Nephron (organoid): ENCODE results near the gene WIPF1.

Experiments
- H3K27ac Mint-ChIP-seq, 3 experiments: 2 replicates each; pipeline ENCODE4 v1.8.0; 2020; ENCODE audit warnings: mixed read lengths in 3 of 3, mild to moderate bottlenecking in 2 of 3, moderate library complexity in 1 of 3
- H3K27me3 Mint-ChIP-seq: 2 replicates; pipeline ENCODE4 v1.8.0; 2021; ENCODE audit warnings: low read depth, mild to moderate bottlenecking, moderate library complexity, mixed read lengths
- H3K36me3 Mint-ChIP-seq: 2 replicates; pipeline ENCODE4 v1.8.0; 2020; ENCODE audit warnings: low read depth, mixed read lengths
- H3K4me1 Mint-ChIP-seq: 2 replicates; pipeline ENCODE4 v1.8.0; 2020; ENCODE audit warnings: mixed read lengths
- H3K4me3 Mint-ChIP-seq, 3 experiments: 2 replicates each; pipeline ENCODE4 v1.8.0; 2020; ENCODE audit warnings: mild to moderate bottlenecking in 3 of 3, mixed read lengths in 3 of 3, moderate library complexity in 2 of 3
- H3K9me3 Mint-ChIP-seq: 2 replicates; pipeline ENCODE4 v1.8.0; 2020; ENCODE audit warnings: mixed read lengths
- CTCF ChIP-seq, 3 experiments: fragments of 200-600 bp; sonication (generic); IDR thresholded peaks; one replicate each; pipeline ENCODE4 v1.5.0; 2021; ENCODE audit warnings: antibody characterized with exemption in 3 of 3; ENCODE audit not compliant: unreplicated experiment in 3 of 3

Gene WIPF1

DNA sequence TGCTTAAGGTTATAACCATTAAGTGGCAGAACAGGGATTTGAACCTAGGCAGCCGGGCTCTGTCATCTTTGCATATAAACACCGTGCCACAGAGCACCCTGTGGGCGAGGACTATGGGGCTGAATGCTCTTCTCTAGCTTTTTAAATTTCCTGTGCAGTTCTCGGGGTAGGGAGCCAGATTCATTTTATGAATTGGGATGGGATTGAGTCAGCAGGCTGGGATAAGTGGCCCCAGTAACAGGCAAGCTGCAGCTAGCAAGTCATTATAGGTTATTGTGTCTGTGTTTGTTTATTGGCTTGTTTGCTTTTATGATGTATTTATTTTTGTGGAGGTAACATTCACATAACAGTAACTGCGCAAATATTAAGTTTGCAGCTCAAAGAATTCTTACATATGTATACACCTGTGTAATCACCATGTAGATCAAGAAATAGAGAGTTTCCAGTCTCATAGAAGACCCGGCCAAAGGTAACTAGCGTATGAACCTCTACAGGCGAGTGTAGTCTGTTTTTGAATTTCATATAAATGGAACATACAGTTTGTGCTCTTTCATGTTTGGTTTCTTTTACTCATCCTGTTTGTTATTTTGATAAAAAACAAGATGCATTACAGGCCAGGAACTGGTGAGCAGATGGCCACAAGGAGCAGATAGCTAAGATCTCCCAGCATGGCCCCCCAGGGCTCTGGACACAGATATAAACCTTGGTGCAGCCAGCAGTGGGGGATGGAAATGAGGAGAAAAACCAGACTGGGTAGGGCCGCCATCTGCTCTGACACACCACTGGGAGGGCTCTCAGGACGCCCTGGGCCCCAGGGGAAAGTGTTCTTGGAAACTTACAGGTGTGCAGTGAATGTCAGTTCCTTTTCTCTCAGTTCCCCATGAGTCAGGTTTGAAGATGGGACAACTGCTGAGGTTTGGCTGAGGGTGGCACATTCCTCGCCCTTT lies 61.6 kb downstream of the WIPF1 start:
- TF ChIP-seq CTCF (IDR thresholded peaks at IDR 0.05; ENCODE audit: unreplicated experiment in 3 of 3) = no peak
- Mint-ChIP-seq H3K27ac (no peak overlapping the region), H3K36me3 (no peaks in the 10 kb centered on the region), H3K27me3 (no peaks in the 10 kb centered on the region), H3K4me3 (no peak overlapping the region), H3K4me1 (peaks cover 4% of the 10 kb centered on the region), H3K9me3 (no peaks in the 10 kb centered on the region)

- Mint-ChIP-seq H3K27me3 (no peaks in the 10 kb centered on the region), H3K4me3 (no peak overlapping the region), H3K27ac (no peak overlapping the region), H3K4me1 (peaks cover 4% of the 10 kb centered on the region), H3K9me3 (no peaks in the 10 kb centered on the region), H3K36me3 (no peaks in the 10 kb centered on the region)
- no peak for TF ChIP-seq CTCF (IDR thresholded peaks at IDR 0.05; ENCODE audit: unreplicated experiment in 3 of 3)
Observed at GRCh38 chr2:174535083-174535482, 62.5 kb downstream of the WIPF1 start.

GRCh38 chr2:174529916-174530315 lies 67.7 kb downstream of the WIPF1 start:
- TF ChIP-seq CTCF (IDR thresholded peaks at IDR 0.05; ENCODE audit: unreplicated experiment in 3 of 3) = no peak
- Mint-ChIP-seq H3K27ac (no peak overlapping the region), H3K9me3 (peaks cover 11% of the 10 kb centered on the region), H3K36me3 (no peaks in the 10 kb centered on the region), H3K27me3 (peaks cover 4% of the 10 kb centered on the region), H3K4me3 (no peak overlapping the region), H3K4me1 (peaks cover under 1% of the 10 kb centered on the region)

DNA sequence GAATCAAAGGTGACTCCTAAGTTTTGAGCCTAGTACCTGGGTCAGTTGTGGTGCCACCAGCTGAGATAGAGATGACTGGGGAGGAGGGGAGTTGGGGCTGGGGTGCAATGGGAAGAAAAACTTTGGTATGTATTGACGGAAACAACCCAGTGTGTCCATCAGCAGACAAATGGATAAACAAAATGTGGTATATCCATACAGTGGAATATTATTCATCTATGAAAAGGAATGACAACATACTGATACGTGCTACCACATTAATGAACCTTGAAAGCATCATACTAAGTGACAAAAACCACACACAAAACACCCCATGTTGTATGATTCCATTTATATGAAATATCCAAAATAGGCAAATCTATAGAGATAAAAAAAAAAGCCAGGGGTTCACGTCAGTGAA lies 69.6 kb downstream of the WIPF1 start:
- H3K4me1 Mint-ChIP-seq = no peaks in the 10 kb centered on the region
- peaks cover 11% of the 10 kb centered on the region for H3K9me3 Mint-ChIP-seq
- no peak overlapping the region for H3K27ac Mint-ChIP-seq
- H3K36me3 Mint-ChIP-seq = no peaks in the 10 kb centered on the region
- no peak for TF ChIP-seq CTCF (IDR thresholded peaks at IDR 0.05; ENCODE audit: unreplicated experiment in 3 of 3)
- H3K27me3 Mint-ChIP-seq = peaks cover 4% of the 10 kb centered on the region
- no peak overlapping the region for H3K4me3 Mint-ChIP-seq

GRCh38 chr2:174527101-174527721 lies 70.4 kb downstream of the WIPF1 start:
- Mint-ChIP-seq H3K9me3 (peaks cover 11% of the 10 kb centered on the region), H3K36me3 (no peaks in the 10 kb centered on the region)

More at GRCh38 chr2:174527101-174527721, 70.4 kb downstream of the WIPF1 start:
- TF ChIP-seq CTCF (IDR thresholded peaks at IDR 0.05; ENCODE audit: unreplicated experiment in 3 of 3) = no peak
- no peak overlapping the region for H3K4me3 Mint-ChIP-seq
- H3K4me1 Mint-ChIP-seq = no peaks in the 10 kb centered on the region
- H3K27ac Mint-ChIP-seq = no peak overlapping the region
- H3K27me3 Mint-ChIP-seq = peaks cover 4% of the 10 kb centered on the region
